Measurements from ENCODE around the gene AKAP13.

DNA sequence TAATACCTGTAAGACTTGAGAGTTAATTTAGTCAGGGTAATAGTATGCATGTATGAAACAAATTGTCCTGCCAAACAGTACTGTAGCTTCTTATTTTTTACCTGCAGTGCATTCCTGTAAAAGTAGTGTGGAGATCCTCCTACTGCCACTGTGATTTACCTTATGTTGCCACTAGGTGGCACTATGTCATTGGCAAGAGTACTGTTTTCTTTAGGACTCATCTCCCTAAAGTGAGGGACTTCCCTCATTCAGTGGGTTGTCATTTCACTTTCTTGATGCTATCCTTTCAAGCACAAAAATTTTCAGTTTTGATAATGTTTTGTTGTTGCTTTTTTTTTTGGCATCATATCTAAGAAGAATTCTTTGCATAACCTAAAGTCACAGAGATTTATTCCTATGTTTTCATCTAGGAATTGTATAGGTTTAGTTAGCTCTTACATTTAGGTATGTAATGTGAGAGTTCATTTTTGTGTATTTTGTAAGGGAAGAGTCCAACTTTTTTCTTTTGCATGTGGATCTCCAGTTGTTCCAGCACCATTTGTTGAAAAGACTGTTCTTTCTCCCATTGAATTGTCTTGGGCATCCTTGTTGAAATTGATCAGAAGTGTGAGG is 105.7 kb downstream of the AKAP13 start:
- TF ChIP-seq POLR2A (IDR thresholded peaks at IDR 0.05) = no peak
- peak; percentile 70 to 89 (median 80) for TF ChIP-seq CTCF (IDR thresholded peaks at IDR 0.05)

Measured in breast epithelium (tissue), 3 donors.